ENCODE measurements around the gene NOL6. TPM values are rescaled to one million over a fixed set of nuclear protein-coding genes. Genes with fewer than 3 reads are reported as not detected.

NOL6 gene
- total RNA-seq, 4 donors from 2014 or later: 25.7 to 37.2 (median 27.9) TPM

- no peak overlapping the region for H3K27ac ChIP-seq
- H3K4me1 ChIP-seq: peaks cover 0 to 7% (median 0%) of the 10 kb centered on the region in 4 donors
- H3K36me3 ChIP-seq: no peaks in the 10 kb centered on the region
- H3K9me3 ChIP-seq: no peaks in the 10 kb centered on the region
- TF ChIP-seq EP300 (IDR thresholded peaks at IDR 0.05) (no peak), POLR2A (IDR thresholded peaks at IDR 0.05) (no peak), CTCF (IDR thresholded peaks at IDR 0.05) (no peak)
- no peaks in the 10 kb centered on the region for H3K27me3 ChIP-seq
- no peak for DNase-seq (ENCODE audit: low spot score in 2 of 2)
- H3K4me3 ChIP-seq: no peak overlapping the region
- 87 to 88% methylated on average over 8 of the region's 8 CpGs for WGBS, 2 donors
Observed at GRCh38 chr9:33433871-33434270, 39.9 kb downstream of the NOL6 start.

- no peak for TF ChIP-seq EP300 (IDR thresholded peaks at IDR 0.05)
- 81 to 82% methylated on average over 2 of the region's 2 CpGs for WGBS, 2 donors
- DNase-seq (ENCODE audit: low spot score in 2 of 2): no peak
- H3K36me3 ChIP-seq: no peaks in the 10 kb centered on the region
- no peaks in the 10 kb centered on the region for H3K27me3 ChIP-seq
- H3K4me3 ChIP-seq: no peak overlapping the region
- H3K27ac ChIP-seq: no peak overlapping the region
- no peaks in the 10 kb centered on the region for H3K9me3 ChIP-seq
- H3K4me1 ChIP-seq: peaks cover 0 to 4% (median 0%) of the 10 kb centered on the region in 4 donors
Observed at GRCh38 chr9:33431420-33431819, 42.3 kb downstream of the NOL6 start.

GRCh38 chr9:33430942-33431341 is 42.8 kb downstream of the NOL6 start:
- no peak overlapping the region for H3K27ac ChIP-seq

GRCh38 chr9:33429256-33429985 is 44.3 kb downstream of the NOL6 start:
- Histone ChIP-seq H3K27me3 (no peaks in the 10 kb centered on the region), H3K4me1 (no peaks in the 10 kb centered on the region), H3K36me3 (no peaks in the 10 kb centered on the region), H3K9me3 (no peaks in the 10 kb centered on the region), H3K27ac (no peak overlapping the region), H3K4me3 (no peak overlapping the region)
- TF ChIP-seq CTCF (IDR thresholded peaks at IDR 0.05) (no peak), EP300 (IDR thresholded peaks at IDR 0.05) (no peak)
- WGBS, 2 donors: 82 to 84% methylated on average over 3 of the region's 3 CpGs
- DNase-seq (ENCODE audit: low spot score in 2 of 2): no peak

More at GRCh38 chr9:33430942-33431341, 42.8 kb downstream of the NOL6 start:
- Histone ChIP-seq H3K4me3 (no peak overlapping the region), H3K27me3 (no peaks in the 10 kb centered on the region), H3K36me3 (no peaks in the 10 kb centered on the region), H3K9me3 (no peaks in the 10 kb centered on the region), H3K4me1 (no peaks in the 10 kb centered on the region)
- TF ChIP-seq EP300 (IDR thresholded peaks at IDR 0.05) (no peak), CTCF (IDR thresholded peaks at IDR 0.05) (no peak), POLR2A (IDR thresholded peaks at IDR 0.05) (no peak)
- WGBS, 2 donors: 45 to 50% methylated on average over 1 of the region's 1 CpG
- DNase-seq (ENCODE audit: low spot score in 2 of 2): no peak

GRCh38 chr9:33426843-33427293 is 46.9 kb downstream of the NOL6 start:
- H3K4me3 ChIP-seq: no peak overlapping the region
- H3K4me1 ChIP-seq: no peaks in the 10 kb centered on the region
- H3K9me3 ChIP-seq: no peaks in the 10 kb centered on the region
- no peaks in the 10 kb centered on the region for H3K27me3 ChIP-seq
- H3K36me3 ChIP-seq: no peaks in the 10 kb centered on the region
- WGBS, 2 donors: 85 to 87% methylated on average over 7 of the region's 7 CpGs
- no peak overlapping the region for H3K27ac ChIP-seq
- TF ChIP-seq EP300 (IDR thresholded peaks at IDR 0.05) (no peak), POLR2A (IDR thresholded peaks at IDR 0.05) (no peak), CTCF (IDR thresholded peaks at IDR 0.05) (no peak)
- DNase-seq (ENCODE audit: low spot score in 2 of 2): no peak
